SHP77 treated with DMSO at 0.1 percent for 48 hours (cell line): ENCODE results near the gene CDK18.

Source experiments
- DNase-seq: peaks from one replicate; lab custom pipeline; 2025; lab: John Stamatoyannopoulos, UW

The CDK18 gene

DNA sequence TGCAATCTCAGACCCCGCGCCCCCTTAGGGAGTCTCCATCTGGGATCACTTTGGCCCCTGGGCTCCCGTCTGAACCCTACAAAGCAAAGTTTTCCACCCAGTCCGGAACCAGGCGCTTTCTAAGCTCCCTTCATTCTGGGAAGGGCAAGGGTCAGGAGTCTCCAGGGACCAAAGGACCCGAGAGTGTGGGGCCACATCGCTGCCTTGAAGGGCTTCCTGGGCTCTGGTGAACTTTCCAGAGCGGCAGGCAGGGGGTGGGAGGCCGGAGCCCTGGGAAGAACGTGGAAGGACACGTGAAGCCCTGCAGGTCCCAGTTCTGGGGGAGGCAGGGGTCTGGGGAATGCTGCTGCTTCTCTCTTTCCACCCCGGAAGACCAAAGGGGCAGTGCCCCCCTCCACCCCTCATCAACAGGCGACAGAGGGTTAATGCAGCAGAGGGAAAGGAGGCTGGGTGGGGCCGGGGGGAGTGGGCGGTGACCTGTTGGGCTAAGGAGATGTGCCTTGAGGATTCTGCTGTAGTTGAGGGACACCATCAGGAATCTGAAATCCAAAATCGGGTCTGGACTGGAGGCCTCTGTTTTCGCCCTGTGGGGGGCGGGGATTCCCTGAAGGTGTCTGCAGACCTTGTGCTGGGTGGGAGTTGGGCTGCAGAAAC is 734 bp downstream of the CDK18 start:
- no peak for DNase-seq

DNA sequence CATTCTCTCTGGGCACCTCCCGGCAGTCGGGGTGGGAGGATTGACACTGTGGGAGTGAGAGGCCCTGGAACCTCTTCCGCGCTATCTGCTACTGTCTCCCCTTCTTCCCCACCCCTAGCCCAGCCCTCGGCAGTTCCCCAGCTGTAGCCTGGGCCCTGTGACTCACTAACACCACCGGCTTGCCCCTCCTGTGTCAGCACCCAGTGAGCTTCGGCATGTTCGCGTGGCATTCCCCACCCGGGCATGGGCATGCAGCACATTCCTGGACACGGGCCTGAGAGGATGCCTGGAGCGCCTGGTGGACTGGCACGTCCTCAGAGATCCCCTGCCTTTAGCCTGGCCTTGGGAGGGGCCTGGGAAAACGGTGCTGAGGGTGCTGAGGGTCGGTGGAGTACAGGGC is 1.3 kb downstream of the CDK18 start:
- no peak for DNase-seq

DNA sequence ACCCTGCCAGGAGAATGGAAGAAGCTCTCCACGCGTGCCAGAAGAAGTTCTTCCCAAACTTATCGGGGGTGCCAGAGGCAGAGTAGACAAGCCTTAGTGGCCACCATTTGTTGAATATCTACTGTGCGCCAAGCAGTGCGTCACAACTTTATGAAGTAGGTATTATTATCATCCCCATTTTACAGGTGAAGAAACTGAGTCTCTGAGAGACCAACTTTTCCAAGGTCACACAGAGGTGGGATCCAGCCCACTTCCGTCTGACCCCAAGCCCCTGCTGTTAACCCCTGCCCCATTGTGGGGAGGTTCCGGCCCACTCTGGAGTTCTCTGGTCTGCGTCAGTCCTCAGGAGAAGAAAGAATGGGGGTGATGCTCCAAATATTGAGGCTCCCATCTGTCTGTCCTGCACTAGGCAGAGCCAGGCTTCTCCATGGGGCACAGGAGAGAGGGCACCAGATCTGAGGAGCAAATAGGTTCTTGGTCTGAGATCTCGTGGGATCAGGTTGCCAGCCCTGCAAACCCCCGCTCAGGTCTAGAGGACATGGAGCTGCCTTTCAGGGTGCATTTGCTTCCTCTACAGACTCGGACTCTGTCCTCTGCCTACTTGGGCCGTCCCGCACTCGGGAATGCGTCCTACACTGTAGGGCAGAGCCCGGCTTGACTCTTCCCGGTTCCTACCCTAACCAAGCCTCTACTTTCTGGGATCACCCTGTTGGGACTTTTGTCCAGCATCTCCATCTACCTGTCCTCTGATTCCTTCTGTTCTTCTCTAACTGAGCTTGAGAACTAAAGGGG is 2.1 kb downstream of the CDK18 start:
- DNase-seq, result no peak

DNA sequence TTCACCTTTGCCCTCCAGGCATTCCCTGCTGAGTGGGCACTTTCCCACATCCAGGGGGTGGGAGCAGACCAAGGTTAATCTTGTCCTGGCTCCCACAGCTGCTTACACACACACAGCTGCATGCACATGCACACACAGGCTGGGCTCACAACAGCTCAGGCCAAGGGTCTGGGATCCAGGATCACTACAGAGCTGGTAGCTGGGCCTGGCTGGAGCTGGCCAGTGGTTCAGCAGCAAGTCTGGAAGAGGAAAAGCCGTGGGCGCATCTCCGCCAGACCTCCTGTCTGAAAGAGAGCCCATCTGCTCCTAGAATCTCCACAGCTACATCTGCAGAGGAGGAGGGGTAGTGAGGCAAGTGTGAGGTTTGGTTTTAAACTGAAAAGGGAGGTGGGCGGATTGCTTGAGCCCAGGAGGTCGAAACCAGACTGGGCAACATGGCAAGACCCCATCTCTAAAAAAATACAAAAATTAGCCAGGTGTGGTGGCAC is 3.8 kb downstream of the CDK18 start:
- DNase-seq, result no peak

DNA sequence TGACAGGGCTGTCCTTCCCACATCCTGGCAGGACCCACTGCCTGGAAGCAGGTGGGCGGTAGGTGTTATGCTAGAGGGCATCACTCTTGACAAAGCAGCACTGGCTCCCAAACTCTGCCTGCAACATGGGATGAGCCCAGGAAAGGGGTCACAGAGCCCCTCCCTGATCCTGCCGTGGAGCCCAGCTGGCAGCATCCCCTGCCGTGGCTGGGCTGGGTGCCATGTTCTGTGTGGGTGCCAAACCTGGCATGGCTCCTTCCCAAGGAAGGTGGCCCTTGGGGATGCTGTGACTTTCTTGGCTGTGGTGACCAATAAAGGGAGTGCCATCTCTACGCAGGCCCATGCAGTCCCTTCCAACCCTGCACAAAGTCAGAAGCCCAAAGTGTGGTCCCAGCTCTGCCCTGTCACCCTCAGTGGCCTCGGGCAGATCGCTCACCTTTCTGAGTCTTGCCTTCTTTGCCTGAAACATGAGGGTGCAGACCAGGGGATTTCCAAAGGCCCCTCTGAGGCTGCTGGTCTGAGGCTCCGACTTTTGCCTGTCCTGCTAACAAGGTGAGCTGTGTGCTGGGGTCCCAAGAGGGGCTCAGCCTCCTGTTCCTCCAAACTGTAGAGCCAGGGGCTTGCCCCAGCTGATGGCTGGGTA is 6.0 kb downstream of the CDK18 start:
- no peak for DNase-seq

DNA sequence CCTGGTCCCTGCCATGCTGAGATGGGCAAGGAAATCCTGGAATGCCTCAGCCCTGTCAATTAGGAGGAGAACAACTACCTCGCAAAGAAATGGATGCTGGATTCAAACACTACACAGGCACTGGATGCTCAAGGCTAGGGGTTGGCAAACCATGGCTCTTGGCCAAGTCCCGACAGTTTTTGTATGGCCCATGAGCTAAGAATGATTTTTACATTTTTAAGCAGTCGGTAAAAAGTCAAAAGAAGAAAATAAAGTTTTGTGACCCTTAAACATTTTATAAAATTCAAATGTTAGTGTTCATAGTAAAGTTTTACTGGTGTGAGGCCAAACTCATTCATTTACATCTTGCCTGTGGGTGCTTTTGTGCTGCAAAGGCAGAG is 6.5 kb downstream of the CDK18 start:
- no peak for DNase-seq

DNA sequence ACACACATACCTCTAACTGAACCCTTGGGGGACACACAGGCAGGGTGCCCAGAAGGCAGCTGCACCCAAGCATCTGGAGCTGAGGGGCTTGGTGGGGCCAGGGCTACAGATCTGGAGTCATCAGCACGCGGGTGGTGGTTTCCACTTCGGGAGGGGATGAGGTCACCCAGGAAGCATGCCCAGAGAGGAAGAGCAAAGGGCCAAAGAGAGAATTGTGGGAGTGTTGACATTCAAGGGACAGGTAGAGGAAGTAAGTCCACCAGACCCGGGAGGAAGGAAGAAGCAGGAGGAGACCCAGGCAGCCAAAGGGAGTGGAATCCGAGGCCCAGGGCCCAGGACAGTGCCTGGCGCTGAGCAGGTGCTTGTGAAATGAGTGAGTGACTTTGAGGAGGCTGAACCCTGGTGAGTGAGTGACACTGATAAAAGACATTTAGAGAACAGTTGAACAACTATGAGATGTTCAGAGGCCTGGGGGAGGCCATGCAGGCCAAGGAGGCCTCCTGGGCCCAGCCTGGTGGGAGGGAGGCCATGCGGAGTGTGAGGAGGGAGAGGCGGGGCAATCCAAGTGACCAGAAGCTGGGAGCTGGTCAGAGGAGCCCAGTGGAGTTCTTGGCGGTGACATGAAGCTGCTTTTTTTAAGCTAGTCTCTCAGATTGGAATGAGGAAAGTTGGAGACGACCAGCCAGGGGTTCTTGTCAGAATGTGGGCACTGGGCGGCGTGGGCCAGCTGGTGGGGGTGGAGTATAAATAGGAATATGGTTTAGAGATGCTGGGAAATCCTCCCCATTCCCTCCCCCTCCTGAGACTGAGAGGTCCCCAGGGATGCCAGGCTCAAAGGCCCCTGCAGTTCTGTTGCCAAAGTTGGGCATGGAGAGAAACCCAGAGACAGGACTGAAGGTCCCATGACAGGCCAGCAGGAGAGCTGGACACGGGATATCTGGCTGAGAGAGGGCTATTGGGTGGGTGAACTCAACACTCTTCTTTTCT is 7.9 kb downstream of the CDK18 start:
- no peak for DNase-seq

DNA sequence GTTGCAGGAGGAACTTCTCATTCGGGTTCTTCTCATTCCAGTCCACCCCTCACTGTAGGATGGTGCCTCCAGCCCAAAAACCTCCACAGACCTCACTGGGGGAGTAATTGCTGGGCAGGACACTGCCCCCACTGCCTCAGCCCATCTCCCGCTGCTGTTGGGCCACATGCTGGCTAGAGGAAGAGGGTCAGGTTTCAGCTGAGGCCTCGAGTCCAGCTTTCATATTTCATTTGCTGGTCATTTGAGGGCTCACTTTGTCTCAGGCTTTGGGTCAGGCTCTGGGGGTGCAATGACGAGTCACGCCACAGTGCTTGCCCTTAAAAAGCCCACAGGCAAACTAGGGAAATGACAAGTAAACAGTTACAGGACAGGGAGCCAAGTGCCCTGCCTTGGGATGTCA is 9.3 kb downstream of the CDK18 start:
- DNase-seq, result no peak

DNA sequence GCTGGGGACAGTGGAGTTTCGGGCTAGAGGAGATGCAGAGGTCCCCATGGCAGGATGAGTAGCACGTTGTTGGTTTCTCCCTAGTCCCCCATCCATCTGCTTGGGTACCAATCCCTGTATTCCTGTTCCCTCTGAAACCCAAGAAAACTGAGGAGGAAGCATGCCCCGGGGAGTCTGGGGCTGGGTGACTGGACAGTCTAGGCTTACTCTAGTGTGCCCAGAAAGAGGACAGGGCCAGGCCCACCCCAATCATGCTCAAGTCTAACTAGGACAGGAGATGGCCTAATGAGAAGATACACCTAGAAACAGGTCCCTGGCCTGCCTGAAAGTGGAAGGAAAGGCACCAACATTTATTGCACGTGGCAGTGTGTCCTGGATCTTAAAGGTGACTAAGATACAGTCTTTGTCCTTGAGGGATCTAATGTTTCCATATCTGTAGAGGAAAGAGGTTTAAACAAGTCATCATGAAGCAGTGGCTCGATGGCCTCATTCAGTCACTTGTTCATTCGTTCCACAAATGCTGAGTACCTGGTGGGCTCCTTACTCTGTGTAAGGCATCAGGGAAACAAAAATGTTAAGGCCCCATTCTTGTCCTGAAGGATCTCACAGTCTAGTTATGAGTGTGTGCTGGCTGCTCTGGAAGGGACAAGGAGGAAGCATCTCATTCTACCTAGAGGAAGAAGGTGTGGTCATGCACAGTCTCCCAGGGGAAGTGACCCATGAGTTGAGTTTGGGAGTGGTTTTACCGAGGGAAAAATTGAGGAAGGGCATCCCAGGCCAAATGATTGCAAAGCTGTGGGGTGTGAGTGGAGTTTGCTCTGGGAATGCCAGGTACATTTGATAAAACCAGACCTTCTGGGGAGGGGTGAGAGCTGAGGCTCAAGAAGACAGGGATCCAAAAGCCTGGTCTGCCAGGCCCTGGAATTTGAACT is 10.0 kb downstream of the CDK18 start:
- DNase-seq, result no peak

DNA sequence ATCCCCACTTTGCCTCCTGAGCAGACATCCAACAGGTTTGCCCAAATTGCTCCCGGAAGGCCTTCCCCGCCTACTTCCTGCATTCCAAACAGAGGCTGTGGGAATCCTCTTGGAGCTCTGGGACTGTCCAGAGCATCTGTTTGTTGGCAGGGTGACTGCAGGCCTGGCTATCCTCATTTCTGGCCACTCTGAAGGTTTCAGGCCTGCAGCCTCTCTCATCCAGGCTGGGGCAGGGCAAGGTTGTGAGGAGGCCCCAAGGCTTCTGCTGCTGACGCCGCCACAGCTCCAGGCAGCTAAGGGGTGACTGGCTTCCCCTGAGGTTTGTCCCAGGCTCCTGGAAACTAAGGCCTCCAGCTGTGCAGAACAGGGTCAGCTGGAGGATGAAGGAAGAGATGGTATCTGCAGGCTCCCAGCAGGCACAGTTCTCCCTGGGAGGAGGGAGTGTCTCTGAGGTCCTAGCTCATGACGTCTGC is 11.3 kb downstream of the CDK18 start:
- no peak for DNase-seq

DNA sequence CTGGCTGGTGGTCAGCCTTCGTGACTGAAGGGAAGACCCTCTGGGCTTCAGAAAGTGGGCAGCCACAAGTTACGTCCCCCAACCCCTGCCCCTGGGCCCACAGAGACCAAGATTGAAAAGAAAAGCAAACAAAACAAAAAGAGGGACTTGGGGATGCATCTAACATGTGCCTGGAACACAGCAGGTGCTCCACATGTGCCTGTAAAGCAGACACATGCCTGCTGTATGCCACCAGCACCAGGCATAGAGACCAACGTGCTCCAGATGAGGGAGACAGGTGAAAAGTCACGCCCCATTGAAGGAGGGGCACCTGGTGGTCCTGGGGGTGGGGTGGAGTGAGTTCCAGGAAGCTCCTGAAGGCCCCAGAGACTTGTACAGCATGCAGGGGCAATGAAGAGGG is 11.9 kb downstream of the CDK18 start:
- no peak for DNase-seq

DNA sequence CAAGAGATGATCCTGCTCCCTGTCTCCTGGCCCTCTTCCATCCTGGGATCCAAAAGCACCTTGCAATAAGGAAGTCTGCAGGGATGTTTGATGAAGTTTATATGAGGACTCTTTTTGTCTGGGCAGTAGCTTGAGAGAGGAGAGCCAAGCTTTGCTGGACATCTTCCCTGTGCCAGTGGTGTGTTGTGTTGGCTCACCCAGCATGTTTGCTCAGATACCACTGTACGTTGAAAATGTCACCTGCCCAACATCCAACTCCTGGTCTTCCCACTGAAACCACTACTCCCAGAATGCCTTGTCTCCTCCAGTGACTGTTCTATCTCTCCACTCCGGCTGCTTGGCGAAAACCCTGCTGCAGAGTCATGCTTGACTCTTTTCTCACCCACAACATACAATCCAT is 12.8 kb downstream of the CDK18 start:
- DNase-seq, result no peak

DNA sequence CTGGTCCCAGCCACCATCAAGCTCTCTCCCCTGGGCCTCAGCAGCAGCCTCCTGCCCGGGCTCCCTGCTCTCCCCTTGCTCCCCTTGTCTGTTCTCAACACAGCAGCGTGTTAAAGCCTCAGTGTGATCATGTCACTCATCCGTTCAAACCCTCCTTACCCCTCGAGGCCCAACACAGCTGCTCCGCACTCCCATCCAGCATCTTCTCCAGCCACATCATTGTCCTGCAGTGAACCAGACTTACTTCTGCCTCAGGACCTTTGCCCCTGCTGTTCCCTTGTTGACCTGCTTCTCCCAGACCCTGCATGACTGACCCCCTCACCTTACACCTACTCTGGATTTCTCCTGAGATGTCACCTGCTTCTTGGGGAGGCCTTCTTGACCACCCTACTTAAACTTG is 13.3 kb downstream of the CDK18 start:
- no peak for DNase-seq

DNA sequence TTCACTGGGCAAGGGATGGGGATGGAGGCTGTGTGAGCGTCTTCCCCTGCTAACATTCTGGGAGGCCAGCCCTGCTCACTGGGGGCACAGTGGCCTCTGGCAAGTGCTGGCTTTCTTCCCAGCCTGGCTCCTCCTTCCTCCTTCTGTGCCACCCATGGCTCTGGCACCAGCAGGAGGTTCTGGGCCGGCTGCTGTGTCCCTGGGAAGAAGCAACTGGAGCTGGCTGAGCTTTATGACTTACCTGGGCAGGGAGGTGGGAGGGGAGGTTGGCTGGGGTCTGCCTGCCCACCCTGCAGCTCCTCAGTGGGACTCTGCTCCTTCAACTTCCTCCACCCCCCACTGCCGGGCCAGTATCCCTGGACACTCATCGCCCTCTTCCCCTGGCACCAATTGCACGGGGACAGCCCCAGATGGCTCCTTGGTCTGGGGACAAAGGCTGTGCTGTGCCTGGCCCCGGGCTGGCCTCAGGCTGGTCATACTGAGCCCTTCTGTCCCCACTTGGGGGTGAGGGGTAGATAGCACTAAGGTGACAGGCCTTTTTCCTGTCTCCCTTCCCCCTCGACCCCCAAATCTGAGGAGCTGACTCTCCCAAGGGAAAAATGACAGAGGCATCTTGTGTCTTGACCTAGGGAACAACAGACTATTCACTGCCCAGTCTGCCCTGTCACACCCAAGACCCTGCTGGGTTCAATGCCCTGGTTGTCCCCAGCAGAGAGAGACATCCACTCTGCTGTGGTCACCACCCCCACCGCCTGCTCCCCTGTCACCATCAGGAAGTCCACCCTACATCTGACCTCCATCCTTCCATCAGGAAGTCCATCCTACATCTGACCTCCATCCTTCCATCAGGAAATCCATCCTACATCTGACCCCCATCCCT is 14.4 kb downstream of the CDK18 start:
- DNase-seq, result no peak

DNA sequence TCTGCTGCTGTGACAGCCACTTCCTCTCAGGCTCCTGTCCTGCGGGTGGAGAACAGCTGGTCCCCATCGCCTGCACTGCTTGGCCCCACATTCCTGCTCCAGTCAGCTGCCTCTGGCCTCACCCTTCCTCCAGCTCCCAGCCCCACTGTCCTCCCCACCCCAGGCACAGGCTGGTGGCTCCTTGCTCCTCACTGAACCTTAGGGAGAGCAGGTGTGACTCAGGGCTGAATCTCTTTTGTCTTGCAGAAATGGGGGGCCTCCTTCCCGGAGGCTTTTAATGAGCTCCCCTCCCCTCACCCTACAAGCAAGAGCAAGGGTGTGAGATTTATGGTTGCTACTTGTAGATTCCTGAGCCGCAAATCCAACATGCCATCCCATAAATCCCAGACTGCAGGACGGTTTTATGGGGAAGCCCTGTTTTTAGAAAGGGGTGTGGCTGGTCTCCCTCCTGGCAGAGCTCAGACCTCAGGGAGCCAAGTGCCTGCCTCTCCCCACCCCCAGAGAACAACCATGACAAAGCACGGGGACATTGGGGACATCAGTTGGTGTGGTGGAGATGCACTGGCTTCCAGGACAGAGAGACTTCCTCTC is 15.2 kb downstream of the CDK18 start:
- no peak for DNase-seq

DNA sequence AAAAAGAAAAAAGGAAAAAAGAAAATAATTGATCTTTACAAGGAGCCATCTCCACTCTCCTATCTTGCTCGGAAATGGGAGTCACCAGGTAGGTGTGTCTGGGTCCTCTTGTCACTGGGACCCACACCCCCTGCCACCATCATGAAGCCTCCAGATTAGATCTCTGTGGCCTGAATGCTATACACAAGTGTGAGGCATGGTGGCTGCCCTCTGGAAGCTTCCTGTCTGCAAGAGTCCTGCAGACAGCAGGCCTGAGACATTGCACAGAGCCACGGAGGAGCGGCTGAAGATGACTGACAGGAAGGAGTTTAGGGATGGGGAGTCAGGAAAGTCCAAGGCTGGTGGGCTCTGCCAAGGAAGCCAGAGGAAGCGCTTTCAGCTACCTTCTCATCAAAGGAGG is 16.2 kb downstream of the CDK18 start:
- DNase-seq, result no peak

DNA sequence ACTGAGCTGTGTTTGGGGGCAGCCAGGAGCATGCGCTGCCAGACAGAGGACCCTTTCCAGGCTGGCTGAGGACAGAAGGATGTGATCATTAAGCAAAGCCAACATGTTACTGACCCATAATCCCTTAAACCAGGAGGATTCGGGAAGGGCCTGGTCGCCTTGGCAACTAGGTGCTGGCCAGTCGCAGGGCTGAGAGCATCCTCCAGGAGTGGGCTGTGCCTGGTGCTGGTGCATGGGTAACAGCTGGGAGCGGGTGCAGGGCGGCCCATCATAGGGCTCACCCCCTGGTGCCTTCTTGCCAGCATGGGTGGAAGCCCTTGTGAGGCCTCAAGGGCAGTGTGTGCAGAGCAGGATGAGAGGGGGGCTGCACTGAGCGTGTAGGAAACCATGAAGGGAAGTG is 17.2 kb downstream of the CDK18 start:
- no peak for DNase-seq

DNA sequence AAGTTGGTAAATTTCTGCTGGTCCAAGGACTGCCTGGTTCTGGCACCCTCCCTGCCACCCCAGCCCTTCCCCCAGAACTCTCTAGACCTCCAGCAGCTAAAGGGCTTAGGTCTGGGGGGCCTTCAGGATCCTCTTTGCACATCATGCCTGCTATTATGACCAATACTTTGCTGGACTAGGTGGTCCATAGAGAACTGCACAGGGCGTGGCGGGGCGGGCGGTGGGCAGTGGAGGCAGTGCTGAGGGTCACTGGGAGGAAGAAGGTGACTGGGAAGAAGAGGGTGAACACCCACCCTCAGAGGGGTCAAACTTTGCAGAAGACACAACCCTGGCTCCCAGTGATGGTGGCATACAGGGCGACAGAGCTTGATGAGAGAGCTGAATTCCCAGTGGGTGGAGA is 18.2 kb downstream of the CDK18 start:
- no peak for DNase-seq

DNA sequence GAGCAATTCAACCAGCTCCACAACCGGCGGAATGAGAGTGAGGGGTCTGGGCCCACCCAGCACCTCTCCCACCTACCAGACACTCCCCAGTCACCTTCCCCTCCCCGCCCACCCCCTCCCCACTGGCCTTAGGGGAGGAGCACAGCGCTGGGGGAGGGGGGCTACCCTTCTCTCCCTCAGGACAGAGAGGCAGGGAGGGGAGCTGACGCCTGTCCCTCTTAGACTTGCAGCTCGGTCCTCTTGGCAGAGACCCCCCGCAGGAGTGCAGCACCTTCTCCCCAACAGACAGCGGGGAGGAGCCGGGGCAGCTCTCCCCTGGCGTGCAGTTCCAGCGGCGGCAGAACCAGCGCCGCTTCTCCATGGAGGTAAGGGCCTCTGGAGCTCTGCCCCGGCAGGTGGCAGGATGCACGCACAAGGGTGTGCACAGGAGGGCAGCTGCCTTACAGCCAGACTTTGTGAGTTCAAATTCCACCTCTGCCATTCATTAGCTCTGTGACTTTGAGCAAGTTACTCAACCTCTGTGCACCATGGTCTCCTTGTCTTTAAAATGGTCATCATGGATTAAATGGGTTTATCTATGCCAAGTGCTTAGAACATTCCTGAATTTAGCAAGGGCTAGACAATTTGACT is 18.9 kb downstream of the CDK18 start:
- no peak for DNase-seq
